ENCODE results near the gene MAGI3.
"Not testable (repeated sequence)": the region's sequence is repeated elsewhere in the genome, so short reads cannot be mapped to it uniquely, and the experiment has no call there.

DNA sequence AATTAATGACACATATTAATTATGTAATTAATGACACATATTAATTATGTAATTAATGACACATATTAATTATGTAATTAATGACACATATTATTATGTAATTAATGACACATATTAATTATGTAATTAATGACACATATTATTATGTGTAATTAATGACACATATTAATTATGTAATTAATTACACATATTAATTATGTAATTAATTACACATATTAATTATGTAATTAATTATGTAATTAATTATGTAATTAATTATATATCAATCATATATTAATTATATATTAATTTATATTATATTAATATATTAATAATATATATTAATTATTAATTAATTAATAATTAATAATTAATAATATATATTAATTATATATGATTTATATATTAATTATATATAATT is 25.8 kb downstream of the MAGI3 start:
- TF ChIP-seq EZH2 (IDR thresholded peaks at IDR 0.05; ENCODE audit: low read length, missing control alignments), result not testable (repeated sequence)
- TF ChIP-seq, protein P1, sequence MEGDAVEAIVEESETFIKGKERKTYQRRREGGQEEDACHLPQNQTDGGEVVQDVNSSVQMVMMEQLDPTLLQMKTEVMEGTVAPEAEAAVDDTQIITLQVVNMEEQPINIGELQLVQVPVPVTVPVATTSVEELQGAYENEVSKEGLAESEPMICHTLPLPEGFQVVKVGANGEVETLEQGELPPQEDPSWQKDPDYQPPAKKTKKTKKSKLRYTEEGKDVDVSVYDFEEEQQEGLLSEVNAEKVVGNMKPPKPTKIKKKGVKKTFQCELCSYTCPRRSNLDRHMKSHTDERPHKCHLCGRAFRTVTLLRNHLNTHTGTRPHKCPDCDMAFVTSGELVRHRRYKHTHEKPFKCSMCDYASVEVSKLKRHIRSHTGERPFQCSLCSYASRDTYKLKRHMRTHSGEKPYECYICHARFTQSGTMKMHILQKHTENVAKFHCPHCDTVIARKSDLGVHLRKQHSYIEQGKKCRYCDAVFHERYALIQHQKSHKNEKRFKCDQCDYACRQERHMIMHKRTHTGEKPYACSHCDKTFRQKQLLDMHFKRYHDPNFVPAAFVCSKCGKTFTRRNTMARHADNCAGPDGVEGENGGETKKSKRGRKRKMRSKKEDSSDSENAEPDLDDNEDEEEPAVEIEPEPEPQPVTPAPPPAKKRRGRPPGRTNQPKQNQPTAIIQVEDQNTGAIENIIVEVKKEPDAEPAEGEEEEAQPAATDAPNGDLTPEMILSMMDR (conservative IDR thresholded peaks at IDR 0.05 in 1 of 2, IDR thresholded peaks at IDR 0.05 in 1 of 2; ENCODE audit: low read depth in 1 of 2, low read length in 2 of 2), result not testable (repeated sequence)
